H1 (cell line): Measurements from ENCODE around the gene KLF7. TPM values are rescaled to one million over a fixed set of nuclear protein-coding genes. Genes with fewer than 3 reads are reported as not detected.

Experiments used
- CTCF ChIA-PET: fragments of 300-600 bp; sonication (Branson Sonifier 250); formaldehyde crosslinking; loops from one replicate; lab custom pipeline; 2021; ENCODE audit not compliant: partially characterized antibody; lab: Charles Lee
- POLR2A ChIA-PET: fragments of 300-600 bp; sonication (Branson Sonifier 250); formaldehyde crosslinking; loops from one replicate; lab custom pipeline; 2021; ENCODE audit warnings: inconsistent platforms; ENCODE audit not compliant: partially characterized antibody; lab: Charles Lee
- DNase-seq, 2 experiments: peaks; one replicate each; pipeline versions ENCODE4 v3.0.0 to v3.0.0-alpha.2; 2010 to 2022; ENCODE audit warnings: low spot score in 2 of 2, low read depth in 1 of 2, mixed read lengths in 1 of 2
- FAIRE-seq: peaks from 2 replicates; lab custom pipeline; 2011; peaks lifted over from hg19 to GRCh38; lab: Jason Lieb, UNC
- H2AFZ ChIP-seq: 2 replicates; pipeline ENCODE4 v1.8.1; 2012; ENCODE audit warnings: low read length, inconsistent platforms
- H2AK5ac ChIP-seq: 2 replicates; pipeline ENCODE4 v1.6.1; 2013; ENCODE audit warnings: low read depth, low read length
- H2BK120ac ChIP-seq: replicated peaks from 2 replicates; pipeline ENCODE3; 2013; ENCODE audit warnings: low read depth, low read length, inconsistent platforms
- H2BK12ac ChIP-seq: 2 replicates; pipeline ENCODE4 v1.6.1; 2013; ENCODE audit warnings: low read depth, low read length
- H2BK15ac ChIP-seq: 2 replicates; pipeline ENCODE4 v1.6.1; 2013; ENCODE audit warnings: low read length
- H2BK20ac ChIP-seq: 2 replicates; pipeline ENCODE4 v1.6.1; 2013; ENCODE audit warnings: low read length
- H2BK5ac ChIP-seq: 2 replicates; pipeline ENCODE4 v1.6.1; 2013; ENCODE audit warnings: low read depth, low read length
- H3K14ac ChIP-seq: 2 replicates; pipeline ENCODE4 v1.6.1; 2013; ENCODE audit warnings: inconsistent platforms; ENCODE audit not compliant: insufficient read length
- H3K18ac ChIP-seq: 2 replicates; pipeline ENCODE4 v1.6.1; 2013; ENCODE audit warnings: low read length; ENCODE audit errors: extremely low read depth
- H3K23ac ChIP-seq: 2 replicates; pipeline ENCODE4 v1.6.1; 2013; ENCODE audit warnings: inconsistent platforms; ENCODE audit not compliant: insufficient read length
- H3K23me2 ChIP-seq: 2 replicates; pipeline ENCODE4 v1.6.1; 2013; ENCODE audit warnings: low read depth, low read length
- H3K27ac ChIP-seq: 2 replicates; pipeline ENCODE4 v1.6.1; 2011; ENCODE audit warnings: low read depth, low read length, inconsistent platforms
- H3K27me3 ChIP-seq, 4 experiments: replicated peaks in 1 of 4; 1 replicate in 1 of 4; 2 replicates in 3 of 4; pipeline versions ENCODE4 v1.6.1 to v1.8.1; 2011 to 2013; ENCODE audit warnings: low read length in 3 of 4, mild to moderate bottlenecking in 3 of 4, inconsistent platforms in 2 of 4, mixed read lengths in 2 of 4, moderate library complexity in 1 of 4; ENCODE audit not compliant: control insufficient read depth in 3 of 4, insufficient read depth in 3 of 4; ENCODE audit errors: extremely low read depth in 1 of 4
- H3K36me3 ChIP-seq, 4 experiments: 2 replicates each; pipeline versions ENCODE4 v1.6.1 to v1.8.1; 2011 to 2013; ENCODE audit warnings: mild to moderate bottlenecking in 4 of 4, low read length in 3 of 4, moderate library complexity in 2 of 4, control low read depth in 1 of 4, inconsistent platforms in 1 of 4; ENCODE audit not compliant: insufficient read depth in 4 of 4, control insufficient read depth in 2 of 4
- H3K4ac ChIP-seq: replicated peaks from 2 replicates; pipeline ENCODE3; 2013; ENCODE audit warnings: low read length, low read depth, mixed read lengths, inconsistent platforms; ENCODE audit not compliant: insufficient read length
- H3K4me1 ChIP-seq, 4 experiments: replicated peaks in 1 of 4; 1 replicate in 1 of 4; 2 replicates in 3 of 4; pipeline versions ENCODE4 v1.6.1 to v1.8.1; 2011 to 2013; ENCODE audit warnings: low read length in 3 of 4, inconsistent platforms in 2 of 4, mixed read lengths in 1 of 4; ENCODE audit not compliant: insufficient read depth in 4 of 4, control insufficient read depth in 3 of 4
- H3K4me2 ChIP-seq, 2 experiments: 2 replicates each; pipeline versions ENCODE4 v1.6.1 to v1.8.1; 2011 to 2013; ENCODE audit warnings: low read depth in 2 of 2, low read length in 2 of 2, control low read depth in 1 of 2, inconsistent platforms in 1 of 2, mild to moderate bottlenecking in 1 of 2; ENCODE audit not compliant: insufficient read depth in 1 of 2
- H3K4me3 ChIP-seq, 4 experiments: fragments of 200-600, 300-600 bp in 1 of 4; sonication (generic), shearing (Covaris generic), sonication (Bioruptor Twin) in 1 of 4; 2 replicates each; pipeline versions ENCODE4 v1.5.1 to v1.8.1; 2011 to 2016; ENCODE audit warnings: low read length in 4 of 4, low read depth in 3 of 4, control low read depth in 2 of 4, inconsistent platforms in 2 of 4, mild to moderate bottlenecking in 2 of 4, mixed read lengths in 1 of 4, moderate library complexity in 1 of 4; ENCODE audit not compliant: insufficient read depth in 2 of 4; ENCODE audit errors: extremely low read depth in 1 of 4
- H3K56ac ChIP-seq: replicated peaks from 2 replicates; pipeline ENCODE3; 2013; ENCODE audit warnings: low read depth, mild to moderate bottlenecking, mixed read lengths, low read length, inconsistent platforms; ENCODE audit not compliant: insufficient read length
- H3K79me1 ChIP-seq: 2 replicates; pipeline ENCODE4 v1.6.1; 2013; ENCODE audit warnings: low read depth, low read length, control low read depth
- H3K79me2 ChIP-seq, 2 experiments: 2 replicates each; pipeline versions ENCODE4 v1.6.1 to v1.8.1; 2012 to 2013; ENCODE audit warnings: low read length in 2 of 2, mild to moderate bottlenecking in 2 of 2, inconsistent platforms in 1 of 2; ENCODE audit not compliant: insufficient read depth in 2 of 2, control insufficient read depth in 1 of 2
- H3K9ac ChIP-seq, 4 experiments: replicated peaks in 1 of 4; 1 replicate in 1 of 4; 2 replicates in 3 of 4; pipeline versions ENCODE4 v1.6.1 to v1.8.1; 2011 to 2013; ENCODE audit warnings: low read depth in 3 of 4, low read length in 3 of 4, control low read depth in 2 of 4, mild to moderate bottlenecking in 2 of 4, moderate library complexity in 2 of 4, inconsistent platforms in 1 of 4; ENCODE audit errors: extremely low read depth in 1 of 4
- H3K9me3 ChIP-seq, 2 experiments: 2 replicates each; pipeline versions ENCODE4 v1.6.1 to v1.8.1; 2012 to 2013; ENCODE audit warnings: mild to moderate bottlenecking in 2 of 2, moderate library complexity in 2 of 2, control low read depth in 1 of 2, inconsistent platforms in 1 of 2, low read depth in 1 of 2, low read length in 1 of 2, mixed read lengths in 1 of 2; ENCODE audit not compliant: insufficient read depth in 2 of 2
- H4K20me1 ChIP-seq, 2 experiments: replicated peaks in 1 of 2; 2 replicates each; pipeline versions ENCODE3 to v1.8.1; 2011 to 2013; ENCODE audit warnings: inconsistent platforms in 2 of 2, low read length in 2 of 2, mild to moderate bottlenecking in 1 of 2; ENCODE audit not compliant: insufficient read depth in 2 of 2, control insufficient read depth in 1 of 2
- H4K5ac ChIP-seq: 2 replicates; pipeline ENCODE4 v1.6.1; 2013; ENCODE audit warnings: low read length, low read depth, mixed read lengths, inconsistent platforms; ENCODE audit not compliant: insufficient read length
- H4K8ac ChIP-seq: 2 replicates; pipeline ENCODE4 v1.8.0; 2013; ENCODE audit warnings: mild to moderate bottlenecking, moderate library complexity, low read length, inconsistent platforms; ENCODE audit not compliant: insufficient read depth; ENCODE audit errors: extremely low read depth
- H4K91ac ChIP-seq: replicated peaks from 2 replicates; pipeline ENCODE3; 2013; ENCODE audit warnings: low read length, mixed read lengths, inconsistent platforms; ENCODE audit not compliant: insufficient read length
- BRCA1 ChIP-seq: IDR thresholded peaks from 2 replicates; pipeline ENCODE4 v1.6.1; 2012; ENCODE audit warnings: low read depth, low read length, improper control_type of control experiment
- CHD1 ChIP-seq: IDR thresholded peaks from 2 replicates; pipeline ENCODE4 v1.6.1; 2012; ENCODE audit warnings: low read depth, low read length, improper control_type of control experiment
- HDAC2 ChIP-seq, 2 experiments: fragments of 300-600 bp in 1 of 2; sonication (generic) in 1 of 2; IDR thresholded peaks; 2 replicates each; pipeline ENCODE4 v1.6.1; 2011 to 2012; ENCODE audit warnings: low read depth in 2 of 2, low read length in 2 of 2, mild to moderate bottlenecking in 2 of 2, moderate library complexity in 2 of 2, borderline replicate concordance in 1 of 2, inconsistent platforms in 1 of 2
- KDM5A ChIP-seq: fragments of 200-600 bp; IDR thresholded peaks from 2 replicates; pipeline ENCODE4 v1.7.1; 2012; ENCODE audit warnings: mild to moderate bottlenecking, low read length, inconsistent platforms, mixed read lengths
- RAD21 ChIP-seq, 2 experiments: IDR thresholded peaks in 1 of 2; conservative IDR thresholded peaks in 1 of 2; 2 replicates each; pipeline ENCODE4 v1.6.1; 2011; ENCODE audit warnings: low read depth in 2 of 2, low read length in 2 of 2, improper control_type of control experiment in 1 of 2, inconsistent platforms in 1 of 2, mild to moderate bottlenecking in 1 of 2, moderate library complexity in 1 of 2
- SUZ12 ChIP-seq: fragments of 200-600 bp; sonication (generic); IDR thresholded peaks from 2 replicates; pipeline ENCODE4 v1.6.1; 2012; ENCODE audit warnings: mild to moderate bottlenecking, inconsistent platforms, low read length, moderate library complexity, mixed read lengths
- WGBS, 2 experiments: shearing (Covaris generic) in 1 of 2; methylation state at CpG; one replicate each; pipeline versions ENCODE4 v1.1.6 to v1.1.7; 2013 to 2015; ENCODE audit warnings: low lambda C conversion rate in 2 of 2, mixed read lengths in 2 of 2, inconsistent platforms in 1 of 2, low coverage in 1 of 2, missing lambda C conversion rate in 1 of 2; ENCODE audit not compliant: insufficient replicate concordance in 2 of 2, insufficient coverage in 1 of 2, insufficient read length in 1 of 2; ENCODE audit errors: extremely low coverage in 1 of 2, missing lambda C conversion rate in 1 of 2; 5-methylcytosine and 5-hydroxymethylcytosine counted together
- polyA plus RNA-seq, 7 experiments: library from polyadenylated mRNA; depleted of rRNA in 3 of 7; stranded (reverse) in 5 of 7; unstranded in 2 of 7; fragments of >200 nt in 5 of 7; fragments of 200-250 nt in 2 of 7; gene quantifications; 1 replicate in 5 of 7; 2 replicates in 1 of 7; 4 replicates in 1 of 7; pipeline versions ENCODE4 v1.2.1 to v1.2.3, GENCODE V29; 2011 to 2013; ENCODE audit warnings: missing spikeins in 2 of 7, mixed read lengths in 2 of 7
- total RNA-seq: library from RNA; stranded (reverse); fragmentation: NEBNext Ultra II Directional; extraction: Animal tissue kit (Norgen Biotek cat#: 25700); gene quantifications from 2 replicates; pipeline ENCODE4 v1.2.1, GENCODE V29; 2021
- TF ChIP-seq, protein P1 (sequence below): IDR thresholded peaks from 2 replicates; pipeline ENCODE4 v1.6.1; 2012; ENCODE audit warnings: inconsistent platforms

KLF7 gene
- total and polyA plus RNA-seq, 2 of the 8 experiments (the other 6 are each of a cell fraction or from before 2014, with no cell fraction given), result 9.6 to 23.3 TPM

DNA sequence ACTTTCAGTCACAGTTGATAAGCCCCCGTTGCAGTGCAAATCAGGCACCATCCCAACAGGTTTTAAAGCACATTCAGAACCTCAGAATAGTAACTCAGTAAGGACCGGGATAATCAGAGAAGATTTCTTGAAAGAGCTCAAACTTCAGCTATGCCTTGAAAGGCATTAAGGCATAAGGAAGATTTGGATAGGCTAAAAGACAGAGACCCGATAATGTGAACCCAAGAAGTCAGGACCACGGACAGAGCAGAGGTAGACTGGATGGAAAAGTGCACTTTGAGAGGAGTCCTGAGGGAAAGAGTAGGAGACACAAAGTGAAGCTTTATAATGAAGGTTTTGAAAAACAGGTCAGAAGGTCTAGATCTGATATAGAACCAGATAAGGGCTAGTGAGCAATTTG, 36.9 kb upstream of the KLF7 start:
- DNase-seq (peak in 1 of 2 experiments; percentile 64), FAIRE-seq (peak; percentile 88)
- H3K79me2 ChIP-seq, result no peaks in the 10 kb centered on the region
- no peaks in the 10 kb centered on the region for H4K20me1 ChIP-seq
- H2AFZ ChIP-seq, result no peak overlapping the region
- no peak overlapping the region for H3K4ac ChIP-seq
- no peak overlapping the region for H4K8ac ChIP-seq
- H3K36me3 ChIP-seq, result no peaks in the 10 kb centered on the region
- ChIA-PET POLR2A (no interaction called here), CTCF (interaction anchor here (1.0 to 1.5 kb wide), 5 partner anchors 8 to 33 kb away, joined by 3 to 8 read pairs (median 5); no protein-coding TSS in a partner anchor)
- no peaks in the 10 kb centered on the region; a peak in 1 of 7 replicates for H3K27me3 ChIP-seq
- H2BK120ac ChIP-seq, result no peak overlapping the region
- no peak overlapping the region for H3K9ac ChIP-seq
- no peak overlapping the region for H2BK15ac ChIP-seq
- no peak overlapping the region for H3K4me2 ChIP-seq
- no peak overlapping the region for H3K27ac ChIP-seq
- H3K23ac ChIP-seq, result no peak overlapping the region
- H3K23me2 ChIP-seq, result no peaks in the 10 kb centered on the region
- H3K4me1 ChIP-seq, result peaks cover 0 to 3% (median 0%) of the 10 kb centered on the region in 4 experiments; a peak in 1 of 7 replicates
- no peak overlapping the region for H3K4me3 ChIP-seq
- H3K18ac ChIP-seq, result no peak overlapping the region
- H3K56ac ChIP-seq, result no peak overlapping the region
- 56% methylated on average over 4 of the region's 4 CpGs; no CpG with 5 or more reads in 1 of the 2 experiments for WGBS, 2 experiments
- H4K91ac ChIP-seq, result no peak overlapping the region
- H2AK5ac ChIP-seq, result no peak overlapping the region
- H3K14ac ChIP-seq, result no peak overlapping the region
- H2BK20ac ChIP-seq, result no peak overlapping the region
- no peaks in the 10 kb centered on the region for H3K79me1 ChIP-seq
- H4K5ac ChIP-seq, result no peak overlapping the region
- H3K9me3 ChIP-seq, result no peaks in the 10 kb centered on the region
- H2BK5ac ChIP-seq, result no peak overlapping the region
- TF ChIP-seq, protein P1, sequence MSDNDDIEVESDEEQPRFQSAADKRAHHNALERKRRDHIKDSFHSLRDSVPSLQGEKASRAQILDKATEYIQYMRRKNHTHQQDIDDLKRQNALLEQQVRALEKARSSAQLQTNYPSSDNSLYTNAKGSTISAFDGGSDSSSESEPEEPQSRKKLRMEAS, result no peak
- no peak for TF ChIP-seq KDM5A
- no peak for TF ChIP-seq HDAC2 (IDR thresholded peaks at IDR 0.05; ENCODE audit: borderline replicate concordance in 1 of 2, low read depth in 2 of 2, low read length in 2 of 2)
- TF ChIP-seq CHD1, result no peak
- no peak for TF ChIP-seq BRCA1
- TF ChIP-seq SUZ12, result no peak
- TF ChIP-seq RAD21 (IDR thresholded peaks at IDR 0.05 in 1 of 2, conservative IDR thresholded peaks at IDR 0.05 in 1 of 2; ENCODE audit: low read depth in 2 of 2, low read length in 2 of 2), result peak in 1 of 2 experiments; percentile 19; a peak in 2 of 4 replicates
- TF ChIP-seq, all 59 proteins: peak for 1
- H2BK12ac ChIP-seq, result no peak overlapping the region
